HCT116 (cell line): Measurements from ENCODE around the gene COTL1. TPM values are rescaled to one million over a fixed set of nuclear protein-coding genes. Genes with fewer than 3 reads are reported as not detected.

Source experiments
- ATAC-seq: fragments of 200-7000 bp; cut with Tn5 transposase; 2 replicates; pipeline ENCODE4 v1.9.1; 2020; ENCODE audit warnings: mild to moderate bottlenecking, moderate library complexity
- BruUV-seq: library from RNA; stranded (reverse); fragments of 400-500 nt; replicated peaks from 2 replicates; lab custom pipeline; 2021; lab: Mats Ljungman, UMichigan
- CTCF ChIA-PET: fragments of 300-600 bp; sonication (Branson Sonifier 250); formaldehyde crosslinking; loops from one replicate; lab custom pipeline; 2021; ENCODE audit warnings: antibody characterized with exemption; lab: Charles Lee
- POLR2A ChIA-PET: fragments of 300-600, 350-600 bp; sonication (Branson Sonifier 250); formaldehyde crosslinking; loops from one replicate; lab custom pipeline; 2021; ENCODE audit warnings: antibody characterized with exemption; lab: Charles Lee
- RAD21 ChIA-PET, 2 experiments: fragments of 300-600 bp; sonication (Branson Sonifier 250); formaldehyde crosslinking; loops; one replicate each; lab custom pipeline; 2023; ENCODE audit warnings: low total read pairs in 2 of 2; ENCODE audit not compliant: uncharacterized antibody in 2 of 2, unreplicated experiment in 2 of 2, low non-redundant PET in 1 of 2; lab: Charles Lee
- DNase-seq: peaks from one replicate; pipeline ENCODE4 v3.0.0-alpha.2; 2010; ENCODE audit warnings: low read depth, low spot score
- H2AFZ ChIP-seq: fragments of 200-600 bp; shearing (Covaris generic), sonication (generic); 2 replicates; pipeline ENCODE4 v1.6.1; 2017; ENCODE audit warnings: low read depth, mixed run types, mixed read lengths, antibody characterized with exemption, low read length; ENCODE audit not compliant: poor library complexity, severe bottlenecking
- H3K27ac ChIP-seq: 2 replicates; pipeline ENCODE4 v1.5.1; 2012; ENCODE audit warnings: low read depth, low read length
- H3K27me3 ChIP-seq: fragments of 200-600 bp; sonication (generic); 2 replicates; pipeline ENCODE4 v1.6.1; 2016; ENCODE audit warnings: mixed run types, low read length, mixed read lengths; ENCODE audit not compliant: insufficient read depth
- H3K36me3 ChIP-seq, 2 experiments: fragments of 200-500 bp in 1 of 2; fragments of 200-600 bp in 1 of 2; sonication (Bioruptor generic) in 1 of 2; sonication (generic) in 1 of 2; 2 replicates each; pipeline versions ENCODE4 v1.5.1 to v1.6.1; 2014 to 2016; ENCODE audit warnings: low read length in 2 of 2, inconsistent platforms in 1 of 2, mixed read lengths in 1 of 2, mixed run types in 1 of 2; ENCODE audit not compliant: insufficient read depth in 2 of 2, control insufficient read depth in 1 of 2
- H3K4me1 ChIP-seq, 2 experiments: fragments of 200-600 bp in 1 of 2; sonication (generic) in 1 of 2; 2 replicates each; pipeline versions ENCODE4 v1.5.1 to v1.6.1; 2012 to 2017; ENCODE audit warnings: low read length in 2 of 2, inconsistent platforms in 1 of 2, mild to moderate bottlenecking in 1 of 2, mixed read lengths in 1 of 2, mixed run types in 1 of 2, moderate library complexity in 1 of 2; ENCODE audit not compliant: insufficient read depth in 2 of 2, control insufficient read depth in 1 of 2
- H3K4me2 ChIP-seq: fragments of 200-600 bp; sonication (generic); 2 replicates; pipeline ENCODE4 v1.6.1; 2017; ENCODE audit warnings: mixed run types, low read length, mixed read lengths
- H3K4me3 ChIP-seq, 2 experiments: fragments of 200-600 bp in 1 of 2; sonication (generic) in 1 of 2; replicated peaks in 1 of 2; 2 replicates each; pipeline ENCODE4 v1.5.1; 2011 to 2016; ENCODE audit warnings: low read length in 2 of 2, control low read depth in 1 of 2, low read depth in 1 of 2, mild to moderate bottlenecking in 1 of 2, mixed read lengths in 1 of 2, mixed run types in 1 of 2
- H3K79me2 ChIP-seq: fragments of 200-600 bp; sonication (generic); 2 replicates; pipeline ENCODE4 v1.6.1; 2017; ENCODE audit warnings: mild to moderate bottlenecking, mixed run types, low read length, moderate library complexity, mixed read lengths; ENCODE audit not compliant: insufficient read depth
- H3K9ac ChIP-seq: fragments of 200-600 bp; sonication (generic); 2 replicates; pipeline ENCODE4 v1.6.1; 2016; ENCODE audit warnings: low read length, mixed read lengths
- H3K9me2 ChIP-seq: fragments of 200-600 bp; sonication (generic), shearing (Covaris generic); 2 replicates; pipeline ENCODE4 v1.6.1; 2017; ENCODE audit warnings: mixed run types, mild to moderate bottlenecking, moderate library complexity; ENCODE audit not compliant: insufficient read depth
- H3K9me3 ChIP-seq, 2 experiments: fragments of 200-500 bp in 1 of 2; fragments of 200-600 bp in 1 of 2; sonication (Bioruptor generic) in 1 of 2; sonication (generic) in 1 of 2; 2 replicates each; pipeline ENCODE4 v1.6.1; 2014 to 2017; ENCODE audit warnings: low read length in 2 of 2, mixed read lengths in 2 of 2, inconsistent platforms in 1 of 2, low read depth in 1 of 2, mild to moderate bottlenecking in 1 of 2, mixed run types in 1 of 2, moderate library complexity in 1 of 2; ENCODE audit not compliant: control insufficient read depth in 1 of 2, insufficient read depth in 1 of 2
- H4K20me1 ChIP-seq: fragments of 200-600 bp; sonication (generic), shearing (Covaris generic); 2 replicates; pipeline ENCODE4 v1.6.1; 2017; ENCODE audit warnings: mixed run types, mild to moderate bottlenecking, moderate library complexity; ENCODE audit not compliant: insufficient read depth
- CTCF ChIP-seq, 3 experiments: fragments of 200-600 bp in 1 of 3; sonication (generic) in 1 of 3; IDR thresholded peaks in 2 of 3; conservative IDR thresholded peaks in 1 of 3; 2 replicates each; pipeline ENCODE4 v1.5.1; 2012 to 2017; ENCODE audit warnings: low read depth in 2 of 3, low read length in 2 of 3, antibody characterized with exemption in 1 of 3, borderline replicate concordance in 1 of 3, control low read depth in 1 of 3, mild to moderate bottlenecking in 1 of 3, mixed read lengths in 1 of 3, mixed run types in 1 of 3, moderate library complexity in 1 of 3; ENCODE audit not compliant: insufficient read depth in 1 of 3
- MAX ChIP-seq: IDR thresholded peaks from 2 replicates; pipeline ENCODE4 v1.6.1; 2012
- POLR2AphosphoS5 ChIP-seq: IDR thresholded peaks from 2 replicates; pipeline ENCODE4 v1.6.1; 2011; ENCODE audit warnings: mild to moderate bottlenecking, low read depth, low read length, moderate library complexity
- ZBTB33 ChIP-seq: IDR thresholded peaks from 2 replicates; pipeline ENCODE4 v1.6.1; 2011; ENCODE audit warnings: mild to moderate bottlenecking, low read length, moderate library complexity; ENCODE audit not compliant: insufficient replicate concordance; ENCODE audit errors: extremely low read depth
- intact Hi-C: fragments of 100-400 bp; cut with micrococcal nuclease; formaldehyde crosslinking; loops from 2 replicates; pipeline ENCODE4 v1.10.0; 2022
- total RNA-seq: library from RNA; stranded (reverse); gene quantifications from one replicate; pipeline ENCODE4 v1.2.1, GENCODE V29; 2021; ENCODE audit not compliant: unreplicated experiment

Gene COTL1
- total RNA-seq, 1 experiment from 2014 or later: 276 TPM

- TF ChIP-seq CTCF (IDR thresholded peaks at IDR 0.05 in 2 of 3, conservative IDR thresholded peaks at IDR 0.05 in 1 of 3; ENCODE audit: borderline replicate concordance in 1 of 3, insufficient read depth in 1 of 3, low read depth in 2 of 3, low read length in 2 of 3): no peak
- no peak for TF ChIP-seq POLR2AphosphoS5
- TF ChIP-seq ZBTB33: no peak
Observed at GRCh38 chr16:84630009-84630408, 12.1 kb upstream of the COTL1 start (continued).

GRCh38 chr16:84629580-84629979 is 11.7 kb upstream of the COTL1 start:
- no peak for ATAC-seq
- Histone ChIP-seq H3K4me2 (no peak overlapping the region), H2AFZ (no peak overlapping the region), H3K27me3 (no peaks in the 10 kb centered on the region), H3K4me1 (no peaks in the 10 kb centered on the region), H3K9me3 (no peaks in the 10 kb centered on the region), H3K9me2 (no peaks in the 10 kb centered on the region), H3K9ac (no peak overlapping the region), H3K27ac (no peak overlapping the region), H3K79me2 (no peaks in the 10 kb centered on the region), H3K4me3 (no peak overlapping the region), H3K36me3 (no peaks in the 10 kb centered on the region), H4K20me1 (no peaks in the 10 kb centered on the region)
- intact Hi-C loops: no loop called here
- ChIA-PET POLR2A (no interaction called here), CTCF (no interaction called here)
- DNase-seq: no peak
- BruUV-seq: no TSS peak
- no peak for TF ChIP-seq MAX
- TF ChIP-seq, all 23 proteins: peak for 0
- RAD21 ChIA-PET: no interaction called here
